Liver (tissue), 9 donors: Measurements from ENCODE around the gene DSC1. TPM values are rescaled to one million over a fixed set of nuclear protein-coding genes. Genes with fewer than 3 reads are reported as not detected.
"Not testable (repeated sequence)": the region's sequence is repeated elsewhere in the genome, so short reads cannot be mapped to it uniquely, and the experiment has no call there.

ENCODE experiments used
- DNase-seq: peaks from one replicate; pipeline ENCODE4 v3.0.0-alpha.2; 2017; ENCODE audit warnings: low spot score
- H3K27ac ChIP-seq, 2 donors: one replicate each; pipeline ENCODE4 v1.7.0; 2013; ENCODE audit warnings: inconsistent platforms in 2 of 2, low read length in 2 of 2, control low read depth in 1 of 2, low read depth in 1 of 2, mild to moderate bottlenecking in 1 of 2
- H3K27me3 ChIP-seq, 4 donors: one replicate each; pipeline versions ENCODE4 v1.6.1 to v1.7.0; 2013; ENCODE audit warnings: low read length in 3 of 4, inconsistent platforms in 1 of 4, mild to moderate bottlenecking in 1 of 4, moderate library complexity in 1 of 4; ENCODE audit not compliant: control insufficient read depth in 4 of 4, insufficient read depth in 4 of 4
- H3K36me3 ChIP-seq, 4 donors: one replicate each; pipeline versions ENCODE4 v1.6.1 to v1.7.0; 2013; ENCODE audit warnings: low read length in 3 of 4, mild to moderate bottlenecking in 3 of 4, low read depth in 1 of 4, moderate library complexity in 1 of 4; ENCODE audit not compliant: control insufficient read depth in 4 of 4, insufficient read depth in 3 of 4
- H3K4me1 ChIP-seq, 4 donors: one replicate each; pipeline versions ENCODE4 v1.6.1 to v1.7.0; 2013; ENCODE audit warnings: low read length in 3 of 4, mild to moderate bottlenecking in 3 of 4, moderate library complexity in 1 of 4; ENCODE audit not compliant: control insufficient read depth in 4 of 4, insufficient read depth in 4 of 4
- H3K4me3 ChIP-seq, 3 donors: one replicate each; pipeline versions ENCODE4 v1.6.1 to v1.7.0; 2013; ENCODE audit warnings: low read length in 3 of 3, control low read depth in 1 of 3, low read depth in 1 of 3, mild to moderate bottlenecking in 1 of 3
- H3K9ac ChIP-seq, 2 donors: one replicate each; pipeline ENCODE4 v1.7.0; 2013; ENCODE audit warnings: low read length in 2 of 2, mild to moderate bottlenecking in 2 of 2, moderate library complexity in 2 of 2, control low read depth in 1 of 2, low read depth in 1 of 2
- H3K9me3 ChIP-seq, 4 donors: one replicate each; pipeline versions ENCODE4 v1.6.1 to v1.7.0; 2013; ENCODE audit warnings: low read length in 3 of 4; ENCODE audit not compliant: control insufficient read depth in 4 of 4
- EGR1 ChIP-seq, 2 donors: IDR thresholded peaks; 2 replicates each; pipeline ENCODE4 v1.6.1; 2016 to 2018; ENCODE audit warnings: antibody characterized with exemption in 2 of 2, low read depth in 2 of 2
- FOXA1 ChIP-seq: IDR thresholded peaks from 2 replicates; pipeline ENCODE4 v1.6.1; 2016; ENCODE audit warnings: antibody characterized with exemption
- FOXA2 ChIP-seq: IDR thresholded peaks from 2 replicates; pipeline ENCODE4 v1.6.1; 2016; ENCODE audit warnings: antibody characterized with exemption
- GABPA ChIP-seq, 2 donors: IDR thresholded peaks in 1 of 2; conservative IDR thresholded peaks in 1 of 2; 2 replicates each; pipeline ENCODE4 v1.6.1; 2016; ENCODE audit warnings: antibody characterized with exemption in 2 of 2, mild to moderate bottlenecking in 1 of 2, moderate library complexity in 1 of 2
- HNF4A ChIP-seq, 2 donors: conservative IDR thresholded peaks; 2 replicates each; pipeline ENCODE4 v1.6.1; 2016; ENCODE audit warnings: antibody characterized with exemption in 2 of 2, mild to moderate bottlenecking in 2 of 2
- HNF4G ChIP-seq: IDR thresholded peaks from 2 replicates; pipeline ENCODE4 v1.6.1; 2016; ENCODE audit warnings: antibody characterized with exemption
- JUND ChIP-seq, 2 donors: IDR thresholded peaks; 2 replicates each; pipeline ENCODE4 v1.6.1; 2016; ENCODE audit warnings: antibody characterized with exemption in 2 of 2
- MAX ChIP-seq: IDR thresholded peaks from 2 replicates; pipeline ENCODE4 v1.6.1; 2016; ENCODE audit warnings: antibody characterized with exemption
- NR2F2 ChIP-seq: IDR thresholded peaks from 2 replicates; pipeline ENCODE4 v1.6.1; 2016; ENCODE audit warnings: antibody characterized with exemption
- RAD21 ChIP-seq, 2 donors: IDR thresholded peaks; 2 replicates each; pipeline ENCODE4 v1.6.1; 2016; ENCODE audit warnings: antibody characterized with exemption in 2 of 2, mild to moderate bottlenecking in 2 of 2
- REST ChIP-seq: IDR thresholded peaks from 2 replicates; pipeline ENCODE4 v1.6.1; 2016; ENCODE audit warnings: antibody characterized with exemption, mild to moderate bottlenecking
- RXRA ChIP-seq, 2 donors: IDR thresholded peaks; 2 replicates each; pipeline ENCODE4 v1.6.1; 2017 to 2018; ENCODE audit warnings: antibody characterized with exemption in 2 of 2, mild to moderate bottlenecking in 1 of 2
- SP1 ChIP-seq: IDR thresholded peaks from 2 replicates; pipeline ENCODE4 v1.6.1; 2018; ENCODE audit warnings: antibody characterized with exemption, mild to moderate bottlenecking
- TAF1 ChIP-seq: conservative IDR thresholded peaks from 2 replicates; pipeline ENCODE4 v1.6.1; 2016; ENCODE audit warnings: antibody characterized with exemption, mild to moderate bottlenecking
- YY1 ChIP-seq: IDR thresholded peaks from 2 replicates; pipeline ENCODE4 v1.6.1; 2016; ENCODE audit warnings: antibody characterized with exemption, mild to moderate bottlenecking
- ZBTB33 ChIP-seq: IDR thresholded peaks from 2 replicates; pipeline ENCODE4 v1.6.1; 2016; ENCODE audit warnings: antibody characterized with exemption
- WGBS: extraction: QIAGEN DNeasy Blood & Tissue Kit; methylation state at CpG from one replicate; pipeline ENCODE4 v1.1.7; 2013; 5-methylcytosine and 5-hydroxymethylcytosine counted together
- polyA plus RNA-seq, 2 donors: library from polyadenylated mRNA; stranded (reverse) in 1 of 2; unstranded in 1 of 2; fragments of 200-250 nt in 1 of 2; fragments of >200 nt in 1 of 2; fragmentation: Nextera tagmentation in 1 of 2; extraction: Ambion mirVana in 1 of 2; gene quantifications; one replicate each; pipeline versions ENCODE4 v1.2.1 to v1.2.3, GENCODE V29; 2013 to 2015
- total RNA-seq, 2 donors: library from RNA; depleted of rRNA; stranded (reverse); fragments of >200 nt; gene quantifications; one replicate each; pipeline ENCODE4 v1.2.3, GENCODE V29; 2014
- TF ChIP-seq, protein P1 (sequence below): IDR thresholded peaks from 2 replicates; pipeline ENCODE4 v1.6.1; 2016; ENCODE audit warnings: antibody characterized with exemption
- TF ChIP-seq, protein P2 (sequence below): fragments of 150-350 bp; IDR thresholded peaks from 2 replicates; pipeline ENCODE4 v1.5.1; 2017; ENCODE audit warnings: improper control_type of control experiment, low read depth, low read length; ENCODE audit not compliant: missing input control
- donor health status: healthy.
- donor health status: healthy.
- donor health status: healthy.
- donor health status: healthy.
- donor health status: healthy.

Gene DSC1
- total and polyA plus RNA-seq, 4 donors, result not detected

GRCh38 chr18:31125878-31126277 lies 36.8 kb downstream of the DSC1 start (continued):
- TF ChIP-seq FOXA1, result no peak

DNA sequence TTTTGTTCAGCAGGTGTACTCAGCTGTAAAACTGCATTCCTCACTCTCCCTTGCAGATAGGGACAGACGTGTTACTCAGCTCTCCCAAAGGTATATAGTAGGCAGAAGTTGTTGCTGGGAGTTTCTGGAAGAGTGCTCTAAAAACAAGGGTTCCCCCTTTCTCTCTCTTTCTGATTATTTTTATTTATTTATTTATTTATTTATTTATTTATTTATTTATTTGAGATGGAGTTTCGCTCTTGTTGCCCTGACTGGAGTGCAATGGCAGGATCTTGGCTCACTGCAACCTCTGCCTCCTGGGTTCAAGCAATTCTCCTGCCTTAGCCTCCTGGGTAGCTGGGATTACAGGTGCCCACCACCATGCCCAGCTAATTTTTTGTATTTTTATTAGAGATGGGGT lies 39.5 kb downstream of the DSC1 start:
- H3K27ac ChIP-seq, H3K4me3 ChIP-seq, H3K4me1 ChIP-seq, H3K9ac ChIP-seq, H3K27me3 ChIP-seq, H3K9me3 ChIP-seq, H3K36me3 ChIP-seq, DNase-seq: not testable (repeated sequence)
- WGBS, result 95% methylated on average over 2 of the region's 2 CpGs

DNA sequence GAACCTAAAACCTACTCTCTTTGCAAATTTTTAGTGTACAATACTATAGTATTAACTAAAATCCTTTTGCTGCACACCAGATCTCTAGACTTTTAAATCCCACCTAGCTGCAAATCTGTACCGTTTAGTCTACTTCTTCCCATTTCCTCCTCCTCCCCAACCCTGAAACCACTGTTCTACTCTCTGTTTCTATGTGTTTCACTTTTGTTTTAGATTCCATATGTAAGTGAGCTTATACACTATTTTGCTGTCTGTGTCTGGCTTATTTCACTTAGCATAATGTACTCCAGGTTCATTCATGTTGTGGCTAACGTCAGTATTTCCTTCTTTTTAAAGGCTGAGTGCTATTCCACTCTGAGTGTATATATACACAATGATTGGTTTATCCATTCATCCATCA lies 42.1 kb downstream of the DSC1 start:
- no peaks in the 10 kb centered on the region for H3K9me3 ChIP-seq
- no peak for DNase-seq
- no peaks in the 10 kb centered on the region for H3K27me3 ChIP-seq
- no peak overlapping the region for H3K9ac ChIP-seq
- WGBS, result 74% methylated on average over 2 of the region's 2 CpGs
- H3K36me3 ChIP-seq, result no peaks in the 10 kb centered on the region
- TF ChIP-seq RAD21 (IDR thresholded peaks at IDR 0.05) (no peak), REST (no peak), SP1 (no peak), ZBTB33 (no peak), HNF4G (no peak), MAX (no peak), FOXA1 (no peak), GABPA (IDR thresholded peaks at IDR 0.05 in 1 of 2, conservative IDR thresholded peaks at IDR 0.05 in 1 of 2) (no peak), JUND (IDR thresholded peaks at IDR 0.05) (no peak), FOXA2 (no peak), RXRA (IDR thresholded peaks at IDR 0.05) (no peak), TAF1 (no peak), EGR1 (IDR thresholded peaks at IDR 0.05; ENCODE audit: low read depth in 2 of 2) (no peak), NR2F2 (no peak), HNF4A (conservative IDR thresholded peaks at IDR 0.05) (no peak), YY1 (no peak)
- TF ChIP-seq, protein P1, sequence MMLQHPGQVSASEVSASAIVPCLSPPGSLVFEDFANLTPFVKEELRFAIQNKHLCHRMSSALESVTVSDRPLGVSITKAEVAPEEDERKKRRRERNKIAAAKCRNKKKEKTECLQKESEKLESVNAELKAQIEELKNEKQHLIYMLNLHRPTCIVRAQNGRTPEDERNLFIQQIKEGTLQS, result no peak
- TF ChIP-seq, protein P2, sequence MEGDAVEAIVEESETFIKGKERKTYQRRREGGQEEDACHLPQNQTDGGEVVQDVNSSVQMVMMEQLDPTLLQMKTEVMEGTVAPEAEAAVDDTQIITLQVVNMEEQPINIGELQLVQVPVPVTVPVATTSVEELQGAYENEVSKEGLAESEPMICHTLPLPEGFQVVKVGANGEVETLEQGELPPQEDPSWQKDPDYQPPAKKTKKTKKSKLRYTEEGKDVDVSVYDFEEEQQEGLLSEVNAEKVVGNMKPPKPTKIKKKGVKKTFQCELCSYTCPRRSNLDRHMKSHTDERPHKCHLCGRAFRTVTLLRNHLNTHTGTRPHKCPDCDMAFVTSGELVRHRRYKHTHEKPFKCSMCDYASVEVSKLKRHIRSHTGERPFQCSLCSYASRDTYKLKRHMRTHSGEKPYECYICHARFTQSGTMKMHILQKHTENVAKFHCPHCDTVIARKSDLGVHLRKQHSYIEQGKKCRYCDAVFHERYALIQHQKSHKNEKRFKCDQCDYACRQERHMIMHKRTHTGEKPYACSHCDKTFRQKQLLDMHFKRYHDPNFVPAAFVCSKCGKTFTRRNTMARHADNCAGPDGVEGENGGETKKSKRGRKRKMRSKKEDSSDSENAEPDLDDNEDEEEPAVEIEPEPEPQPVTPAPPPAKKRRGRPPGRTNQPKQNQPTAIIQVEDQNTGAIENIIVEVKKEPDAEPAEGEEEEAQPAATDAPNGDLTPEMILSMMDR, result no peak
- no peak overlapping the region for H3K4me3 ChIP-seq
- no peak overlapping the region for H3K27ac ChIP-seq
- H3K4me1 ChIP-seq, result no peaks in the 10 kb centered on the region
